Ectodermal cell (in vitro differentiated cells): Measurements from ENCODE around the gene SLC25A20. TPM values are rescaled to one million over a fixed set of nuclear protein-coding genes. Genes with fewer than 3 reads are reported as not detected.

Experiments
- H3K27ac ChIP-seq: 2 replicates; pipeline ENCODE4 v1.7.0; 2013; ENCODE audit warnings: mild to moderate bottlenecking, low read depth, low read length; ENCODE audit not compliant: insufficient read depth, poor library complexity, severe bottlenecking
- H3K27me3 ChIP-seq: 2 replicates; pipeline ENCODE4 v1.7.0; 2013; ENCODE audit warnings: mild to moderate bottlenecking, low read length; ENCODE audit not compliant: insufficient read depth, control insufficient read depth, poor library complexity, severe bottlenecking
- H3K36me3 ChIP-seq: one replicate; pipeline ENCODE4 v1.7.0; 2013; ENCODE audit warnings: low read length; ENCODE audit not compliant: control insufficient read depth, insufficient read depth
- H3K4me1 ChIP-seq: one replicate; pipeline ENCODE4 v1.7.0; 2013; ENCODE audit warnings: low read length; ENCODE audit not compliant: control insufficient read depth, insufficient read depth
- H3K4me3 ChIP-seq: 2 replicates; pipeline ENCODE4 v1.7.0; 2013; ENCODE audit warnings: low read depth, low read length, control low read depth; ENCODE audit not compliant: insufficient read depth
- H3K9me3 ChIP-seq: 2 replicates; pipeline ENCODE4 v1.7.0; 2013; ENCODE audit warnings: mild to moderate bottlenecking, low read length, moderate library complexity; ENCODE audit not compliant: control insufficient read depth
- WGBS, 2 experiments: methylation state at CpG; one replicate each; pipeline ENCODE4 v1.1.7; 2013; ENCODE audit warnings: missing lambda C conversion rate in 2 of 2; 5-methylcytosine and 5-hydroxymethylcytosine counted together
- polyA plus RNA-seq, 4 experiments: library from polyadenylated mRNA; stranded (reverse); fragments of 50-300 nt; gene quantifications; one replicate each; pipeline ENCODE4 v1.2.3, GENCODE V29; 2013

SLC25A20 gene
- polyA plus RNA-seq (2013, experiment 1 of 4) = 8.7 TPM
- 8.2 TPM for polyA plus RNA-seq (2013, experiment 2 of 4)
- polyA plus RNA-seq (2013, experiment 3 of 4) = 8.0 TPM
- 7.8 TPM for polyA plus RNA-seq (2013, experiment 4 of 4)

- Histone ChIP-seq H3K27ac (no peak within 1 kb of the TSS), H3K4me1 (peaks cover 7% of the 10 kb centered on the region)
- 3 to 4% methylated on average over 54 of the region's 54 CpGs for WGBS, 2 experiments
Observed at GRCh38 chr3:48898383-48899234, at the start of gene SLC25A20. TSS of gene SLC25A20 (minus strand) at chr3:48898882. CDS start at chr3:48898794, 88 bp downstream.

GRCh38 chr3:48945891-48946549 lies 47.3 kb upstream of the SLC25A20 start:
- H3K4me3 ChIP-seq = no peak overlapping the region
- H3K27ac ChIP-seq = no peak overlapping the region
- no peaks in the 10 kb centered on the region for H3K36me3 ChIP-seq
- no peaks in the 10 kb centered on the region for H3K4me1 ChIP-seq
- H3K27me3 ChIP-seq = no peaks in the 10 kb centered on the region
- 92 to 99% methylated on average over 4 of the region's 4 CpGs for WGBS, 2 experiments
- no peaks in the 10 kb centered on the region for H3K9me3 ChIP-seq

More at GRCh38 chr3:48898383-48899234, at the start of gene SLC25A20:
- Histone ChIP-seq H3K27me3 (no peaks in the 10 kb centered on the region), H3K4me3 (peak within 1 kb of the TSS; percentile 67), H3K9me3 (no peaks in the 10 kb centered on the region), H3K36me3 (no peaks in the 10 kb centered on the region)

GRCh38 chr3:48945432-48945831 lies 46.8 kb upstream of the SLC25A20 start:
- Histone ChIP-seq H3K27ac (no peak overlapping the region), H3K4me3 (no peak overlapping the region), H3K36me3 (no peaks in the 10 kb centered on the region), H3K4me1 (no peaks in the 10 kb centered on the region), H3K27me3 (no peaks in the 10 kb centered on the region), H3K9me3 (no peaks in the 10 kb centered on the region)
- WGBS, 2 experiments = 98% methylated on average over 2 of the region's 2 CpGs

- H3K36me3 ChIP-seq = no peaks in the 10 kb centered on the region
- no peaks in the 10 kb centered on the region for H3K9me3 ChIP-seq
- H3K4me1 ChIP-seq = no peaks in the 10 kb centered on the region
- 95 to 100% methylated on average over 3 of the region's 3 CpGs for WGBS, 2 experiments
- H3K27me3 ChIP-seq = no peaks in the 10 kb centered on the region
- no peak overlapping the region for H3K4me3 ChIP-seq
- H3K27ac ChIP-seq = no peak overlapping the region
Observed at GRCh38 chr3:48938689-48939088, 40.0 kb upstream of the SLC25A20 start.

- Histone ChIP-seq H3K27ac (no peak overlapping the region), H3K36me3 (peaks cover under 1% of the 10 kb centered on the region), H3K27me3 (no peaks in the 10 kb centered on the region), H3K4me1 (no peaks in the 10 kb centered on the region), H3K9me3 (no peaks in the 10 kb centered on the region), H3K4me3 (no peak overlapping the region)
Observed at GRCh38 chr3:48938156-48938555, 39.5 kb upstream of the SLC25A20 start.

- peaks cover 9% of the 10 kb centered on the region for H3K36me3 ChIP-seq
- H3K9me3 ChIP-seq = no peaks in the 10 kb centered on the region
- WGBS, 2 experiments = 96 to 98% methylated on average over 3 to 4 of the region's 4 CpGs
- no peaks in the 10 kb centered on the region for H3K27me3 ChIP-seq
- no peak overlapping the region for H3K4me3 ChIP-seq
- H3K4me1 ChIP-seq = no peaks in the 10 kb centered on the region
- no peak overlapping the region for H3K27ac ChIP-seq
Observed at GRCh38 chr3:48935530-48935929, 36.8 kb upstream of the SLC25A20 start.

GRCh38 chr3:48934333-48934991 lies 35.8 kb upstream of the SLC25A20 start:
- H3K36me3 ChIP-seq = peaks cover 9% of the 10 kb centered on the region

GRCh38 chr3:48931944-48932580 lies 33.4 kb upstream of the SLC25A20 start:
- H3K27ac ChIP-seq = no peak overlapping the region
- H3K27me3 ChIP-seq = no peaks in the 10 kb centered on the region
- 78 to 97% methylated on average over 1 of the region's 1 CpG for WGBS, 2 experiments
- no peaks in the 10 kb centered on the region for H3K9me3 ChIP-seq
- H3K36me3 ChIP-seq = peaks cover 18% of the 10 kb centered on the region
- H3K4me1 ChIP-seq = no peaks in the 10 kb centered on the region
- no peak overlapping the region for H3K4me3 ChIP-seq

More at GRCh38 chr3:48934333-48934991, 35.8 kb upstream of the SLC25A20 start:
- Histone ChIP-seq H3K27me3 (no peaks in the 10 kb centered on the region), H3K9me3 (no peaks in the 10 kb centered on the region), H3K4me3 (no peak overlapping the region), H3K4me1 (no peaks in the 10 kb centered on the region), H3K27ac (no peak overlapping the region)
- 94 to 95% methylated on average over 4 of the region's 5 CpGs for WGBS, 2 experiments

- WGBS, 2 experiments = 97 to 99% methylated on average over 3 of the region's 3 CpGs
- Histone ChIP-seq H3K9me3 (no peaks in the 10 kb centered on the region), H3K4me1 (no peaks in the 10 kb centered on the region), H3K27ac (no peak overlapping the region), H3K36me3 (peaks cover 18% of the 10 kb centered on the region), H3K27me3 (no peaks in the 10 kb centered on the region), H3K4me3 (no peak overlapping the region)
Observed at GRCh38 chr3:48930590-48930989, 31.9 kb upstream of the SLC25A20 start.
